NCI-H2081 treated with DMSO at 0.1 percent for 48 hours (cell line): ENCODE measurements around the gene MLLT11.
A peak's percentile ranks its signal among the peaks of the same experiment; 100 is the strongest.
"Not testable (repeated sequence)": the region's sequence is repeated elsewhere in the genome, so short reads cannot be mapped to it uniquely, and the experiment has no call there.

Experiments
- DNase-seq: peaks from one replicate; lab custom pipeline; 2025; lab: John Stamatoyannopoulos, UW

Gene MLLT11

GRCh38 chr1:151056149-151056548, 4.0 kb upstream of the MLLT11 start:
- no peak for DNase-seq

GRCh38 chr1:151058692-151059091, 1.5 kb upstream of the MLLT11 start:
- no peak for DNase-seq

- DNase-seq: peak; percentile 36
Observed at GRCh38 chr1:151059109-151060006, 839 bp upstream of the MLLT11 start, which contains the start of gene CDC42SE1. CDC42SE1 (minus strand) TSS chr1:151059622; CDS start chr1:151055730, 3,892 bp downstream.

- DNase-seq: peak; percentile 25
Observed at GRCh38 chr1:151060657-151061421, 642 bp downstream of the MLLT11 start.

- no peak for DNase-seq
Observed at GRCh38 chr1:151061704-151062103, 1.5 kb downstream of the MLLT11 start.

- DNase-seq: no peak
Observed at GRCh38 chr1:151062741-151063371, 2.7 kb downstream of the MLLT11 start.

- no peak for DNase-seq
Observed at GRCh38 chr1:151065089-151065645, 5.0 kb downstream of the MLLT11 start.

GRCh38 chr1:151067185-151067584, 7.0 kb downstream of the MLLT11 start:
- DNase-seq: no peak

GRCh38 chr1:151069103-151069486, 8.9 kb downstream of the MLLT11 start:
- DNase-seq: no peak

- DNase-seq: peak; percentile 89
Observed at GRCh38 chr1:151070474-151071276, 10.5 kb downstream of the MLLT11 start, which contains the start of gene GABPB2. GABPB2 (plus strand) TSS chr1:151070761; CDS start chr1:151088190, 17,429 bp downstream.

- DNase-seq: no peak
Observed at GRCh38 chr1:151072224-151072623, 12.0 kb downstream of the MLLT11 start.

- no peak for DNase-seq
Observed at GRCh38 chr1:151085953-151086559, 25.9 kb downstream of the MLLT11 start.

- DNase-seq: not testable (repeated sequence)
Observed at GRCh38 chr1:151097426-151097825, 37.2 kb downstream of the MLLT11 start.

GRCh38 chr1:151098126-151098525, 37.9 kb downstream of the MLLT11 start:
- DNase-seq: no peak

- DNase-seq: no peak
Observed at GRCh38 chr1:151104630-151105029, 44.4 kb downstream of the MLLT11 start.

GRCh38 chr1:151106894-151107293, 46.7 kb downstream of the MLLT11 start:
- no peak for DNase-seq

- DNase-seq: no peak
Observed at GRCh38 chr1:151108331-151108730, 48.1 kb downstream of the MLLT11 start.

- no peak for DNase-seq
Observed at GRCh38 chr1:151113877-151114276, 53.7 kb downstream of the MLLT11 start.
